GM23248 (cell line): ENCODE results near the gene RAB28. TPM values are rescaled to one million over a fixed set of nuclear protein-coding genes. Genes with fewer than 3 reads are reported as not detected.

Experiments
- DNase-seq: peaks from one replicate; pipeline ENCODE4 v3.0.0-alpha.2; 2015
- H2AFZ ChIP-seq: fragments of 200-600 bp; sonication (generic); 2 replicates; pipeline ENCODE4 v1.6.1; 2016; ENCODE audit warnings: antibody characterized with exemption
- H3F3A ChIP-seq: fragments of 200-600 bp; sonication (generic); 2 replicates; pipeline ENCODE4 v1.6.1; 2016; ENCODE audit warnings: mild to moderate bottlenecking, antibody characterized with exemption, mixed run types; ENCODE audit not compliant: insufficient read depth
- H3K27ac ChIP-seq: fragments of 200-600 bp; sonication (generic); 2 replicates; pipeline ENCODE4 v1.5.1; 2016; ENCODE audit warnings: mild to moderate bottlenecking
- H3K27me3 ChIP-seq: fragments of 200-600 bp; sonication (generic); replicated peaks from 2 replicates; pipeline ENCODE4 v1.6.1; 2016; ENCODE audit warnings: mild to moderate bottlenecking; ENCODE audit not compliant: insufficient read depth
- H3K36me3 ChIP-seq: fragments of 200-600 bp; sonication (generic); 2 replicates; pipeline ENCODE4 v1.6.1; 2016; ENCODE audit warnings: low read depth, mild to moderate bottlenecking
- H3K4me1 ChIP-seq: fragments of 200-600 bp; sonication (generic); 2 replicates; pipeline ENCODE4 v1.6.1; 2016; ENCODE audit warnings: mild to moderate bottlenecking; ENCODE audit not compliant: insufficient read depth
- H3K4me2 ChIP-seq: fragments of 200-600 bp; sonication (generic); one replicate; pipeline ENCODE4 v1.6.1; 2016; ENCODE audit warnings: mild to moderate bottlenecking; ENCODE audit not compliant: unreplicated experiment
- H3K4me3 ChIP-seq: fragments of 200-600 bp; sonication (generic); 2 replicates; pipeline ENCODE4 v1.5.1; 2016; ENCODE audit warnings: mild to moderate bottlenecking
- H3K79me2 ChIP-seq: fragments of 200-600 bp; sonication (generic); 2 replicates; pipeline ENCODE4 v1.6.1; 2016; ENCODE audit warnings: mild to moderate bottlenecking; ENCODE audit not compliant: insufficient read depth
- H3K9ac ChIP-seq: fragments of 200-600 bp; sonication (generic); 2 replicates; pipeline ENCODE4 v1.6.1; 2016; ENCODE audit warnings: mild to moderate bottlenecking
- H3K9me2 ChIP-seq: fragments of 200-600 bp; sonication (generic); 2 replicates; pipeline ENCODE4 v1.6.1; 2016; ENCODE audit warnings: mixed run types, mild to moderate bottlenecking, moderate library complexity; ENCODE audit not compliant: insufficient read depth
- H3K9me3 ChIP-seq: fragments of 200-600 bp; sonication (generic); one replicate; pipeline ENCODE4 v1.6.1; 2017; ENCODE audit warnings: low read depth
- H4K20me1 ChIP-seq: fragments of 200-600 bp; sonication (generic); 2 replicates; pipeline ENCODE4 v1.6.0; 2016; ENCODE audit not compliant: insufficient read depth
- EZH2 ChIP-seq: fragments of 200-600 bp; sonication (generic); IDR thresholded peaks from 2 replicates; pipeline ENCODE4 v1.6.1; 2018; ENCODE audit warnings: antibody characterized with exemption, mild to moderate bottlenecking; ENCODE audit not compliant: insufficient read depth, poor library complexity, severe bottlenecking
- EZH2phosphoT487 ChIP-seq: fragments of 200-600 bp; sonication (generic); IDR thresholded peaks from 2 replicates; pipeline ENCODE4 v1.6.1; 2018; ENCODE audit warnings: antibody characterized with exemption, moderate library complexity, mild to moderate bottlenecking, low read depth; ENCODE audit not compliant: insufficient read depth
- WGBS, 2 experiments: methylation state at CpG; one replicate each; pipeline ENCODE4 v1.1.6; 2015 to 2017; ENCODE audit warnings: low lambda C conversion rate in 2 of 2, low coverage in 1 of 2; ENCODE audit errors: missing lambda C conversion rate in 2 of 2; 5-methylcytosine and 5-hydroxymethylcytosine counted together
- in situ Hi-C: fragments of 300-500 bp; cut with MboI; formaldehyde crosslinking; loops from 2 replicates; pipeline ENCODE4 v1.15.0; 2020
- polyA plus RNA-seq: library from polyadenylated mRNA; unstranded; fragments of >200 nt; fragmentation: Nextera tagmentation; extraction: Ambion mirVana; gene quantifications from 2 replicates; pipeline ENCODE4 v1.2.1, GENCODE V29; 2016
- total RNA-seq: library from RNA; depleted of rRNA; stranded (reverse); fragments of >200 nt; shearing (Covaris generic); gene quantifications from 2 replicates; pipeline ENCODE4 v1.2.3, GENCODE V29; 2014

RAB28 gene
- total and polyA plus RNA-seq, 2 experiments from 2014 or later, result 18.9 to 26.5 TPM

GRCh38 chr4:13478131-13478530 lies 6.0 kb downstream of the RAB28 start:
- Histone ChIP-seq H3K27ac (no peak overlapping the region), H2AFZ (no peak overlapping the region), H3K36me3 (0 out of 2 replicates have a peak, but pooled peaks cover 6% of the 10 kb centered on the region), H3K79me2 (peaks cover 61% of the 10 kb centered on the region), H3K27me3 (no peaks in the 10 kb centered on the region), H3K9me2 (no peaks in the 10 kb centered on the region), H3K9me3 (no peaks in the 10 kb centered on the region), H3K4me1 (peaks cover 39% of the 10 kb centered on the region), H4K20me1 (no peaks in the 10 kb centered on the region), H3K4me3 (no peak overlapping the region), H3K9ac (no peak overlapping the region), H3F3A (peaks cover 10% of the 10 kb centered on the region), H3K4me2 (no peak overlapping the region)
- no peak for DNase-seq
- 40 to 60% methylated on average over 2 of the region's 2 CpGs for WGBS, 2 experiments
- TF ChIP-seq EZH2phosphoT487, result no peak
- no peak for TF ChIP-seq EZH2
- in situ Hi-C loops, result no loop called here

GRCh38 chr4:13476915-13477314 lies 7.2 kb downstream of the RAB28 start:
- TF ChIP-seq EZH2phosphoT487 (no peak), EZH2 (no peak)
- H2AFZ ChIP-seq, result no peak overlapping the region
- in situ Hi-C loops, result no loop called here
- H3K4me1 ChIP-seq, result peaks cover 28% of the 10 kb centered on the region
- H3K4me2 ChIP-seq, result peak overlapping the region; percentile 65
- no peaks in the 10 kb centered on the region for H4K20me1 ChIP-seq
- H3K4me3 ChIP-seq, result peak overlapping the region; percentile 36; the same call in 1 of the 2 replicates
- H3F3A ChIP-seq, result peaks cover 8% of the 10 kb centered on the region
- 0 out of 2 replicates have a peak, but pooled peaks cover 6% of the 10 kb centered on the region for H3K36me3 ChIP-seq
- H3K9me3 ChIP-seq, result no peaks in the 10 kb centered on the region
- peak overlapping the region; percentile 52 for H3K27ac ChIP-seq
- no peaks in the 10 kb centered on the region for H3K9me2 ChIP-seq
- H3K79me2 ChIP-seq, result peaks cover 49% of the 10 kb centered on the region
- peak; percentile 91 for DNase-seq
- H3K27me3 ChIP-seq, result no peaks in the 10 kb centered on the region
- H3K9ac ChIP-seq, result no peak overlapping the region
- WGBS, 2 experiments, result 0 to 1% methylated on average over 2 of the region's 2 CpGs

GRCh38 chr4:13476152-13476551 lies 8.0 kb downstream of the RAB28 start:
- Histone ChIP-seq H3K27me3 (no peaks in the 10 kb centered on the region), H3K36me3 (0 out of 2 replicates have a peak, but pooled peaks cover 6% of the 10 kb centered on the region), H3K9ac (no peak overlapping the region), H3K4me2 (peak overlapping the region; percentile 65), H3K27ac (no peak overlapping the region), H3K9me3 (no peaks in the 10 kb centered on the region), H3K9me2 (no peaks in the 10 kb centered on the region), H4K20me1 (no peaks in the 10 kb centered on the region), H3F3A (peaks cover 8% of the 10 kb centered on the region), H3K4me3 (no peak overlapping the region), H2AFZ (no peak overlapping the region), H3K4me1 (peaks cover 20% of the 10 kb centered on the region; the same call in 1 of the 2 replicates), H3K79me2 (peaks cover 46% of the 10 kb centered on the region)
- in situ Hi-C loops, result no loop called here
- no peak for DNase-seq
- no peak for TF ChIP-seq EZH2phosphoT487
- no peak for TF ChIP-seq EZH2

GRCh38 chr4:13471400-13471799 lies 12.7 kb downstream of the RAB28 start:
- TF ChIP-seq EZH2phosphoT487 (no peak), EZH2 (no peak)
- DNase-seq, result no peak
- Histone ChIP-seq H4K20me1 (no peaks in the 10 kb centered on the region), H3K4me2 (no peak overlapping the region), H3K36me3 (0 out of 2 replicates have a peak, but pooled peaks cover 6% of the 10 kb centered on the region), H3K79me2 (peaks cover 29% of the 10 kb centered on the region), H3K27me3 (no peaks in the 10 kb centered on the region), H3K4me3 (no peak overlapping the region), H3K27ac (no peak overlapping the region), H3K9me3 (no peaks in the 10 kb centered on the region), H3K9ac (no peak overlapping the region), H2AFZ (no peak overlapping the region), H3F3A (no peaks in the 10 kb centered on the region), H3K4me1 (peaks cover 5% of the 10 kb centered on the region; the same call in 1 of the 2 replicates), H3K9me2 (no peaks in the 10 kb centered on the region)
- in situ Hi-C loops, result no loop called here
- 97 to 99% methylated on average over 3 of the region's 3 CpGs for WGBS, 2 experiments

- in situ Hi-C loops, result no loop called here
- Histone ChIP-seq H3K4me1 (no peaks in the 10 kb centered on the region), H3K27me3 (no peaks in the 10 kb centered on the region), H2AFZ (no peak overlapping the region), H3K9me3 (no peaks in the 10 kb centered on the region), H3K4me2 (no peak overlapping the region), H4K20me1 (no peaks in the 10 kb centered on the region), H3K9ac (no peak overlapping the region), H3K27ac (no peak overlapping the region), H3K4me3 (no peak overlapping the region), H3K79me2 (peaks cover 31% of the 10 kb centered on the region), H3K36me3 (0 out of 2 replicates have a peak, but pooled peaks cover 6% of the 10 kb centered on the region), H3F3A (no peaks in the 10 kb centered on the region), H3K9me2 (no peaks in the 10 kb centered on the region)
- TF ChIP-seq EZH2 (no peak), EZH2phosphoT487 (no peak)
- no peak for DNase-seq
Measured at GRCh38 chr4:13470379-13470778, 13.8 kb downstream of the RAB28 start.
